ENCODE measurements around the gene LAMA2. TPM values are rescaled to one million over a fixed set of nuclear protein-coding genes. Genes with fewer than 3 reads are reported as not detected.

LAMA2 gene
- total RNA-seq, 3 donors from 2014 or later: 116 to 293 (median 118) TPM

DNA sequence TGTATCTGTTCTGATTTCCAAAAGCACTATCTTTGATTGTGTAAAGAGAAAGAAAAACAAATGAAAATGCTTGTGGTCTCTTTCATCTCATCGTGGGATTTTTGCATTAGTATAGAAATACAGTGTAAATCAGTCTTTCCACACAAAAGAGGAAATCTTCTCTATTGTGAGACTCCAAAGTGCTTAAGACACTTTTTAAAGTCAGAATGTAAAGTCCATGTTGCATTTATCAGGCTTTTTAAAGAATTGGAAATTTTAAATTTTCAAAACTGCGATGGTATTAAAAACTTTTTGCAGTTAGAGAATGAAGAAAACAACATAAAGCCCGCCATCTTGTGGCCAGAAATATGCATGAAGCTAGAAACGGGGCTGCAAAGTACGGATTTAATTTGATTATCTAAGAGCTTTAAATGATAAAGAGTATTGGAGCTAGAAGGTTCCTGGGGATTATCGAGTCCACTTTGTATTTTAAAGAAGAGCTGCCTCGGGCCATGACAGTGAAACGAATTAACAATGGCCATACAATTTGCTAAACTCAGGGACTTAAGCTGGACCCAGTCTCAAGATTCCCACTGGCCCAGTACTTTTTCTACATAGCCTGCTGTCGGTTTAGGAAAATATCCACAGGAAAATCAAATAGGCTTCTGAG lies 487.5 kb downstream of the LAMA2 start:
- intact Hi-C loops (cut with DNase I; ENCODE audit: low total_unique reads): no loop called here
- Histone ChIP-seq H3K4me1 (no peaks in the 10 kb centered on the region), H3K36me3 (no peaks in the 10 kb centered on the region), H3K27me3 (no peaks in the 10 kb centered on the region), H3K4me3 (no peak overlapping the region), H3K27ac (no peak overlapping the region), H3K9me3 (no peaks in the 10 kb centered on the region)
- peak in 1 of 2 donors; percentile 20 for DNase-seq (ENCODE audit: low spot score in 2 of 2)
- TF ChIP-seq POLR2AphosphoS5 (IDR thresholded peaks at IDR 0.05) (no peak), POLR2A (IDR thresholded peaks at IDR 0.05) (no peak), CTCF (IDR thresholded peaks at IDR 0.05) (peak in 2 of 3 donors; percentile 39 to 47)

DNA sequence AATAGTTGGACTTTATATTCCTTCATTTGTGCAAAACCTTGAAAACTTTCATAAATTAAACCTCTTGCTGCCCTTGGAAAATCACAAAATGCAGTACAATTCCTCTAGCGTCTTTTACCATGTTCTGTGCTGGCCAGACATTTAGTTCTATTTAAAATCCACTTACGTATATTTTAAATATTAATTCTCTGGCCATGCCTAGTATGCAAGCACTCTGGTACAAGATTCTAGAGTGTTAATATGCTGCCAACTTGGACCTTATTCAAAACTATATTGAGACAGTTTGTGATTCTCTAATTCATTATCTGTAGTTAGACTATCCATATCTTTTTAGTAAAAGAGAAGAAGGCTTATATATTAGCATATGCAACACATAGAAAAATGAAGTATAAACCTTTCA lies 498.9 kb downstream of the LAMA2 start:
- H3K27me3 ChIP-seq: no peaks in the 10 kb centered on the region
- no peaks in the 10 kb centered on the region for H3K9me3 ChIP-seq
- H3K36me3 ChIP-seq: no peaks in the 10 kb centered on the region
- TF ChIP-seq POLR2A (IDR thresholded peaks at IDR 0.05) (no peak), CTCF (IDR thresholded peaks at IDR 0.05) (no peak), POLR2AphosphoS5 (IDR thresholded peaks at IDR 0.05) (no peak)
- no peak overlapping the region for H3K27ac ChIP-seq
- no peak for DNase-seq (ENCODE audit: low spot score in 2 of 2)
- no peak overlapping the region for H3K4me3 ChIP-seq
- intact Hi-C loops (cut with DNase I; ENCODE audit: low total_unique reads): no loop called here
- H3K4me1 ChIP-seq: no peaks in the 10 kb centered on the region

GRCh38 chr6:129382916-129383315 lies 500.0 kb downstream of the LAMA2 start:
- Histone ChIP-seq H3K27me3 (no peaks in the 10 kb centered on the region), H3K9me3 (no peaks in the 10 kb centered on the region), H3K36me3 (no peaks in the 10 kb centered on the region), H3K4me1 (no peaks in the 10 kb centered on the region), H3K27ac (no peak overlapping the region), H3K4me3 (no peak overlapping the region)
- no peak for DNase-seq (ENCODE audit: low spot score in 2 of 2)
- TF ChIP-seq POLR2AphosphoS5 (IDR thresholded peaks at IDR 0.05): no peak
- no peak for TF ChIP-seq POLR2A (IDR thresholded peaks at IDR 0.05)
- TF ChIP-seq CTCF (IDR thresholded peaks at IDR 0.05): no peak
- intact Hi-C loops (cut with DNase I; ENCODE audit: low total_unique reads): no loop called here

DNA sequence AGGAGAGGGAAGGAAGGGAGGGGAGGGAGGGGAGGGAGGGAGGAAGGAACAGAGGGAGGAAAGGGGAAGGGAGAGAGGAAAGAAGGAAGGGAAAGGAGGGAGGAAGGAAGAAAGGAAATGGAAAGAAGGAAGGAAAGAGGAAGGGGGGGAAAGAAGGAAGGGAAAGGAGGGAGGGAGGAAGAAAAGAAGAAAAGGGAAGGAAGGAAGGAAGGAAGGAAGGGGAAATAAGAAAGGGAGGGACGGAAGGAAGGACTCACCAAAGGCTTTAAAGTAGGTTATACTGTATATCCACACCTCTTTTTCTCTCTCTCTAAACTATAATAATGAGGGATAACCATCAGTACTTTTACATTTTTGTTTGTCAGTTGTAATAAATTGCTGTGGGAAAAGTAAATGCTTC lies 502.2 kb downstream of the LAMA2 start:
- Histone ChIP-seq H3K27ac (no peak overlapping the region), H3K4me1 (no peaks in the 10 kb centered on the region), H3K27me3 (no peaks in the 10 kb centered on the region), H3K4me3 (no peak overlapping the region), H3K36me3 (no peaks in the 10 kb centered on the region), H3K9me3 (no peaks in the 10 kb centered on the region)
- intact Hi-C loops (cut with DNase I; ENCODE audit: low total_unique reads): no loop called here
- DNase-seq (ENCODE audit: low spot score in 2 of 2): no peak
- no peak for TF ChIP-seq CTCF (IDR thresholded peaks at IDR 0.05)
- no peak for TF ChIP-seq POLR2A (IDR thresholded peaks at IDR 0.05)
- TF ChIP-seq POLR2AphosphoS5 (IDR thresholded peaks at IDR 0.05): no peak

- Histone ChIP-seq H3K4me3 (no peak overlapping the region), H3K27me3 (no peaks in the 10 kb centered on the region), H3K36me3 (no peaks in the 10 kb centered on the region), H3K9me3 (no peaks in the 10 kb centered on the region), H3K27ac (no peak overlapping the region), H3K4me1 (no peaks in the 10 kb centered on the region)
- intact Hi-C loops (cut with DNase I; ENCODE audit: low total_unique reads): no loop called here
- DNase-seq (ENCODE audit: low spot score in 2 of 2): no peak
- TF ChIP-seq POLR2AphosphoS5 (IDR thresholded peaks at IDR 0.05) (no peak), POLR2A (IDR thresholded peaks at IDR 0.05) (no peak), CTCF (IDR thresholded peaks at IDR 0.05) (no peak)
Observed at GRCh38 chr6:129390900-129391299, 508.0 kb downstream of the LAMA2 start.

Data from breast epithelium (tissue), 4 donors.